GM21381 (cell line): ENCODE results near the gene TEX261.

Experiments
- ATAC-seq: cut with Tn5 transposase; IDR thresholded peaks from one replicate; pipeline ENCODE4 v1.9.1; 2021; ENCODE audit warnings: mild to moderate bottlenecking, moderate library complexity; ENCODE audit not compliant: unreplicated experiment

TEX261 gene

GRCh38 chr2:70937866-70938585 lies 56.6 kb downstream of the TEX261 start:
- no peak for ATAC-seq

GRCh38 chr2:70936979-70937811 lies 57.5 kb downstream of the TEX261 start:
- ATAC-seq, result no peak

GRCh38 chr2:70936165-70936978 lies 58.3 kb downstream of the TEX261 start:
- no peak for ATAC-seq
